Testis (tissue), 2 donors: ENCODE results near the gene PNPLA5.

Experiments used
- POLR2A ChIP-seq: fragments of 450-650 bp; IDR thresholded peaks from one replicate; pipeline ENCODE4 v1.6.1; 2017; ENCODE audit warnings: antibody characterized with exemption, mild to moderate bottlenecking, moderate library complexity
- TF ChIP-seq, protein P1 (sequence below), 3 experiments: fragments of 450-650 bp in 2 of 3; fragments of 200-600 bp in 1 of 3; sonication (generic) in 1 of 3; IDR thresholded peaks; one replicate each; pipeline ENCODE4 v1.5.1; 2016 to 2019; ENCODE audit warnings: antibody characterized with exemption in 3 of 3, mild to moderate bottlenecking in 2 of 3, moderate library complexity in 1 of 3

DNA sequence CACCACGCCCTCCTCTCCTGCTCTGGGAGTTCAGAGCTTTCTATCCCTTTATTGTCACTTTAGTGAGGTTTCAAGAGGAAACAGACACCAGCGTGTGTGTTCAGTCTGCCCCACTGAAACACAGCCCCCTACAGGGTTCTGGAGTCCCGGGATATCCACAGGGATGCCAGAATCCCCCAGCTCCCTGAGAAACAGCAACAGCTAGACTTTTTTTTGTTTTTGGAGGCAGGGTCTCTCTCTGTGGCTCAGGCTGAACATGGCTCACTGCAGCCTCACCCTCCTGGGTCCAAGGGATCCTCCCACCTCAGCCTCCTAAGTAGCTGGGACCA lies 39.9 kb downstream of the PNPLA5 start:
- TF ChIP-seq, protein P1, sequence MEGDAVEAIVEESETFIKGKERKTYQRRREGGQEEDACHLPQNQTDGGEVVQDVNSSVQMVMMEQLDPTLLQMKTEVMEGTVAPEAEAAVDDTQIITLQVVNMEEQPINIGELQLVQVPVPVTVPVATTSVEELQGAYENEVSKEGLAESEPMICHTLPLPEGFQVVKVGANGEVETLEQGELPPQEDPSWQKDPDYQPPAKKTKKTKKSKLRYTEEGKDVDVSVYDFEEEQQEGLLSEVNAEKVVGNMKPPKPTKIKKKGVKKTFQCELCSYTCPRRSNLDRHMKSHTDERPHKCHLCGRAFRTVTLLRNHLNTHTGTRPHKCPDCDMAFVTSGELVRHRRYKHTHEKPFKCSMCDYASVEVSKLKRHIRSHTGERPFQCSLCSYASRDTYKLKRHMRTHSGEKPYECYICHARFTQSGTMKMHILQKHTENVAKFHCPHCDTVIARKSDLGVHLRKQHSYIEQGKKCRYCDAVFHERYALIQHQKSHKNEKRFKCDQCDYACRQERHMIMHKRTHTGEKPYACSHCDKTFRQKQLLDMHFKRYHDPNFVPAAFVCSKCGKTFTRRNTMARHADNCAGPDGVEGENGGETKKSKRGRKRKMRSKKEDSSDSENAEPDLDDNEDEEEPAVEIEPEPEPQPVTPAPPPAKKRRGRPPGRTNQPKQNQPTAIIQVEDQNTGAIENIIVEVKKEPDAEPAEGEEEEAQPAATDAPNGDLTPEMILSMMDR (IDR thresholded peaks at IDR 0.05) = no peak
- no peak for TF ChIP-seq POLR2A
